H9 (cell line): ENCODE measurements around the gene CABP4. TPM values are rescaled to one million over a fixed set of nuclear protein-coding genes. Genes with fewer than 3 reads are reported as not detected.

Experiments used
- DNase-seq: peaks from one replicate; pipeline ENCODE4 v3.0.0-alpha.2; 2017
- H2AFZ ChIP-seq: one replicate; pipeline ENCODE4 v1.6.1; 2013; ENCODE audit warnings: mild to moderate bottlenecking, low read length, control low read depth, moderate library complexity
- H2AK5ac ChIP-seq: 2 replicates; pipeline ENCODE4 v1.6.1; 2013; ENCODE audit warnings: low read length, control low read depth, mixed read lengths; ENCODE audit not compliant: insufficient read length
- H2BK120ac ChIP-seq: one replicate; pipeline ENCODE4 v1.6.1; 2013; ENCODE audit warnings: low read depth, mild to moderate bottlenecking, low read length, control low read depth, inconsistent platforms; ENCODE audit not compliant: poor library complexity, severe bottlenecking
- H2BK12ac ChIP-seq: 2 replicates; pipeline ENCODE4 v1.6.1; 2013; ENCODE audit warnings: low read length, control low read depth, mixed read lengths, low read depth; ENCODE audit not compliant: insufficient read length
- H2BK15ac ChIP-seq: 2 replicates; pipeline ENCODE4 v1.6.1; 2013; ENCODE audit warnings: low read depth, low read length, control low read depth
- H2BK20ac ChIP-seq: one replicate; pipeline ENCODE4 v1.6.1; 2013; ENCODE audit warnings: low read depth, mild to moderate bottlenecking, low read length, control low read depth, inconsistent platforms; ENCODE audit not compliant: poor library complexity, severe bottlenecking
- H2BK5ac ChIP-seq: 2 replicates; pipeline ENCODE4 v1.6.1; 2013; ENCODE audit warnings: low read length, control low read depth, mixed read lengths; ENCODE audit not compliant: insufficient read length
- H3K14ac ChIP-seq: 2 replicates; pipeline ENCODE4 v1.6.1; 2013; ENCODE audit warnings: low read length, control low read depth; ENCODE audit not compliant: insufficient read depth
- H3K18ac ChIP-seq: 2 replicates; pipeline ENCODE4 v1.6.1; 2013; ENCODE audit warnings: low read depth, mild to moderate bottlenecking, mixed read lengths, low read length, control low read depth; ENCODE audit not compliant: insufficient read length
- H3K23ac ChIP-seq: 2 replicates; pipeline ENCODE4 v1.6.1; 2013; ENCODE audit warnings: low read length, control low read depth, mixed read lengths, low read depth; ENCODE audit not compliant: insufficient read length
- H3K23me2 ChIP-seq: 2 replicates; pipeline ENCODE4 v1.6.1; 2013; ENCODE audit warnings: low read depth, mild to moderate bottlenecking, mixed read lengths, low read length, control low read depth; ENCODE audit not compliant: insufficient read length, poor library complexity, severe bottlenecking
- H3K27ac ChIP-seq: 2 replicates; pipeline ENCODE4 v1.5.1; 2013; ENCODE audit warnings: low read length, control low read depth, mixed read lengths, low read depth; ENCODE audit not compliant: insufficient read length
- H3K27me3 ChIP-seq: 2 replicates; pipeline ENCODE4 v1.6.1; 2013; ENCODE audit warnings: low read length, control low read depth, inconsistent platforms; ENCODE audit not compliant: insufficient read depth
- H3K4ac ChIP-seq: 2 replicates; pipeline ENCODE4 v1.6.1; 2013; ENCODE audit warnings: low read depth, mild to moderate bottlenecking, control low read depth, inconsistent platforms, low read length, moderate library complexity
- H3K4me1 ChIP-seq: 2 replicates; pipeline ENCODE4 v1.6.1; 2013; ENCODE audit warnings: low read length, control low read depth, inconsistent platforms; ENCODE audit not compliant: insufficient read depth
- H3K4me2 ChIP-seq: 2 replicates; pipeline ENCODE4 v1.6.1; 2013; ENCODE audit warnings: low read length, control low read depth, mixed read lengths; ENCODE audit not compliant: insufficient read length, insufficient read depth
- H3K56ac ChIP-seq: 2 replicates; pipeline ENCODE4 v1.6.1; 2013; ENCODE audit warnings: low read depth, mild to moderate bottlenecking, mixed read lengths, low read length, control low read depth; ENCODE audit not compliant: insufficient read length
- H3K79me1 ChIP-seq: 2 replicates; pipeline ENCODE4 v1.6.1; 2013; ENCODE audit warnings: low read depth, mild to moderate bottlenecking, moderate library complexity, low read length, control low read depth, inconsistent platforms; ENCODE audit not compliant: insufficient read depth, poor library complexity, severe bottlenecking
- H3K79me2 ChIP-seq: 2 replicates; pipeline ENCODE4 v1.6.1; 2013; ENCODE audit warnings: low read length, control low read depth, inconsistent platforms; ENCODE audit not compliant: insufficient read depth
- H3K9ac ChIP-seq: 2 replicates; pipeline ENCODE4 v1.6.1; 2013; ENCODE audit warnings: low read length, control low read depth, mixed read lengths; ENCODE audit not compliant: insufficient read length; ENCODE audit errors: extremely low read depth
- H3K9me3 ChIP-seq: one replicate; pipeline ENCODE4 v1.6.1; 2013; ENCODE audit warnings: low read depth, low read length, inconsistent platforms; ENCODE audit not compliant: control insufficient read depth
- H3T11ph ChIP-seq: one replicate; pipeline ENCODE4 v1.6.1; 2013; ENCODE audit warnings: mild to moderate bottlenecking, low read length, control low read depth, inconsistent platforms
- H4K20me1 ChIP-seq: one replicate; pipeline ENCODE4 v1.6.1; 2013; ENCODE audit not compliant: control insufficient read depth, insufficient read length, insufficient read depth
- H4K5ac ChIP-seq: 2 replicates; pipeline ENCODE4 v1.6.1; 2013; ENCODE audit warnings: low read depth, mild to moderate bottlenecking, mixed read lengths, low read length, control low read depth; ENCODE audit not compliant: insufficient read length
- H4K8ac ChIP-seq: replicated peaks from 2 replicates; pipeline ENCODE4 v1.6.1; 2013; ENCODE audit warnings: low read length, control low read depth, mixed read lengths, low read depth; ENCODE audit not compliant: insufficient read length
- H4K91ac ChIP-seq: 2 replicates; pipeline ENCODE4 v1.6.1; 2013; ENCODE audit warnings: low read depth, mild to moderate bottlenecking, moderate library complexity, mixed read lengths, low read length, control low read depth; ENCODE audit not compliant: insufficient read length
- H3K27ac Mint-ChIP-seq, 3 experiments: 2 replicates in 2 of 3; 3 replicates in 1 of 3; pipeline ENCODE4 v1.8.0; 2020 to 2021; ENCODE audit warnings: mixed read lengths in 3 of 3, mild to moderate bottlenecking in 1 of 3, moderate library complexity in 1 of 3
- H3K27me3 Mint-ChIP-seq: 2 replicates; pipeline ENCODE4 v1.8.0; 2021; ENCODE audit warnings: low read depth, mild to moderate bottlenecking, moderate library complexity, mixed read lengths
- H3K36me3 Mint-ChIP-seq, 3 experiments: 2 replicates in 2 of 3; 3 replicates in 1 of 3; pipeline ENCODE4 v1.8.0; 2020 to 2021; ENCODE audit warnings: low read depth in 3 of 3, mixed read lengths in 3 of 3; ENCODE audit not compliant: insufficient read depth in 1 of 3
- H3K4me1 Mint-ChIP-seq, 2 experiments: 2 replicates each; pipeline ENCODE4 v1.8.0; 2020; ENCODE audit warnings: mixed read lengths in 2 of 2
- H3K4me3 Mint-ChIP-seq, 2 experiments: 2 replicates in 1 of 2; 3 replicates in 1 of 2; pipeline ENCODE4 v1.8.0; 2020 to 2021; ENCODE audit warnings: mild to moderate bottlenecking in 2 of 2, mixed read lengths in 2 of 2, moderate library complexity in 1 of 2
- H3K9me3 Mint-ChIP-seq, 2 experiments: 2 replicates in 1 of 2; 3 replicates in 1 of 2; pipeline ENCODE4 v1.8.0; 2020; ENCODE audit warnings: mild to moderate bottlenecking in 2 of 2, mixed read lengths in 2 of 2, moderate library complexity in 1 of 2
- WGBS: extraction: QIAGEN DNeasy Blood & Tissue Kit; methylation state at CpG from one replicate; pipeline ENCODE4 v1.1.7; 2013; ENCODE audit warnings: missing lambda C conversion rate, low lambda C conversion rate, mixed read lengths; ENCODE audit not compliant: insufficient read length; ENCODE audit errors: extremely low coverage; 5-methylcytosine and 5-hydroxymethylcytosine counted together
- total RNA-seq: library from RNA; stranded (reverse); gene quantifications from 2 replicates; pipeline ENCODE4 v1.2.1, GENCODE V29; 2021
- TF ChIP-seq, protein P1 (sequence below): fragments of 200-600 bp; sonication (generic); conservative IDR thresholded peaks from 3 replicates; pipeline ENCODE4 v1.8.0; 2021; ENCODE audit warnings: antibody characterized with exemption, mild to moderate bottlenecking

CABP4 gene
- total RNA-seq, 1 experiment from 2014 or later: not detected

DNA sequence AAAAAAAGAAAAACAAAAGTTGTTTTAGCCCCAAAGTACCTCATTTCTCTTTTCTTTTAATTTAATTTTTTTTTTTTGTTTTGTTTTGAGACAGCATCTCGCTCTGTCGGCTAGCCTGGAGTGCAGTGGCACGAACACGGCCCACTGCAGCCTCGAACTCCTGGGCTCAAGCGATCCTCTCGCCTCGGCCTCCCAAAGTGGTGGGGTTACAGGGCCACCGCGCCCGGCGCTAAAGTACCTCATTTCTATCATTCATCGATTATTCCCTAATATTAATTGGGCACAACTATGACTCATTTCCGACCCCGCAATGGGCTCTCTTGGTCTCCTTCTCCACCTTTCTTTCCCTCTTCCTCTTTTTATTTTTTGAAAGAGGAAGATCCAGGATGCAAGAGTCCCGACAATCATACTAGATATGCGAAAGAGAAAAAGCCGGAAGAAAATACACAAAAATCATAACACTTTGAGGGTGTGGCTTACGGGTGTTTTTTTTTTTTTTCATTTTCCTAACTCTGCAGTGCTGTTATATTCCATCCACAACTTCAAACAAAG, 27.2 kb downstream of the CABP4 start:
- no peak overlapping the region for H3K9ac ChIP-seq
- H4K8ac ChIP-seq: no peak overlapping the region
- no peak overlapping the region for H4K91ac ChIP-seq
- H3K36me3 Mint-ChIP-seq: peaks cover under 1 to 5% (median 4%) of the 10 kb centered on the region in 3 experiments; a peak in 4 of 7 replicates
- H3K4me3 Mint-ChIP-seq: peak overlapping the region; percentile 83 to 84
- DNase-seq: no peak
- no peaks in the 10 kb centered on the region for H3K9me3 ChIP-seq
- no peak overlapping the region for H2AK5ac ChIP-seq
- no peaks in the 10 kb centered on the region for H4K20me1 ChIP-seq
- H2AFZ ChIP-seq: no peak overlapping the region
- no peak overlapping the region for H3K18ac ChIP-seq
- no peaks in the 10 kb centered on the region for H3K79me2 ChIP-seq
- no peak overlapping the region for H2BK120ac ChIP-seq
- no peak overlapping the region for H3K14ac ChIP-seq
- peak overlapping the region in 1 of 3 experiments; percentile 87; a peak in 1 of 7 replicates for H3K27ac Mint-ChIP-seq
- WGBS: no CpG with 5 or more reads among the region's 19 CpGs
- peaks cover 2% of the 10 kb centered on the region in 2 experiments; a peak in 2 of 5 replicates for H3K9me3 Mint-ChIP-seq
- no peak overlapping the region for H3K56ac ChIP-seq
- no peaks in the 10 kb centered on the region; the same call in 1 of the 2 replicates for H3K4me1 ChIP-seq
- no peak overlapping the region for H4K5ac ChIP-seq
- no peak overlapping the region for H3T11ph ChIP-seq
- no peak overlapping the region for H2BK5ac ChIP-seq
- H3K23ac ChIP-seq: no peak overlapping the region
- no peak overlapping the region for H2BK15ac ChIP-seq
- no peak overlapping the region for H2BK20ac ChIP-seq
- TF ChIP-seq, protein P1, sequence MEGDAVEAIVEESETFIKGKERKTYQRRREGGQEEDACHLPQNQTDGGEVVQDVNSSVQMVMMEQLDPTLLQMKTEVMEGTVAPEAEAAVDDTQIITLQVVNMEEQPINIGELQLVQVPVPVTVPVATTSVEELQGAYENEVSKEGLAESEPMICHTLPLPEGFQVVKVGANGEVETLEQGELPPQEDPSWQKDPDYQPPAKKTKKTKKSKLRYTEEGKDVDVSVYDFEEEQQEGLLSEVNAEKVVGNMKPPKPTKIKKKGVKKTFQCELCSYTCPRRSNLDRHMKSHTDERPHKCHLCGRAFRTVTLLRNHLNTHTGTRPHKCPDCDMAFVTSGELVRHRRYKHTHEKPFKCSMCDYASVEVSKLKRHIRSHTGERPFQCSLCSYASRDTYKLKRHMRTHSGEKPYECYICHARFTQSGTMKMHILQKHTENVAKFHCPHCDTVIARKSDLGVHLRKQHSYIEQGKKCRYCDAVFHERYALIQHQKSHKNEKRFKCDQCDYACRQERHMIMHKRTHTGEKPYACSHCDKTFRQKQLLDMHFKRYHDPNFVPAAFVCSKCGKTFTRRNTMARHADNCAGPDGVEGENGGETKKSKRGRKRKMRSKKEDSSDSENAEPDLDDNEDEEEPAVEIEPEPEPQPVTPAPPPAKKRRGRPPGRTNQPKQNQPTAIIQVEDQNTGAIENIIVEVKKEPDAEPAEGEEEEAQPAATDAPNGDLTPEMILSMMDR: no peak
- no peaks in the 10 kb centered on the region; the same call in 1 of the 2 replicates for H3K27me3 ChIP-seq
- no peak overlapping the region for H3K27ac ChIP-seq
- no peaks in the 10 kb centered on the region for H3K79me1 ChIP-seq
- no peaks in the 10 kb centered on the region for H3K23me2 ChIP-seq
- H3K4me2 ChIP-seq: peak overlapping the region; percentile 7
- no peak overlapping the region for H2BK12ac ChIP-seq
- peaks cover 19 to 25% of the 10 kb centered on the region in 2 experiments for H3K4me1 Mint-ChIP-seq
- peaks cover 30% of the 10 kb centered on the region for H3K27me3 Mint-ChIP-seq
- H3K4ac ChIP-seq: no peak overlapping the region
